ENCODE results near the gene CHKA. TPM values are rescaled to one million over a fixed set of nuclear protein-coding genes. Genes with fewer than 3 reads are reported as not detected.

The CHKA gene
- total and polyA plus RNA-seq, 2 donors (not counting 3 experiments of a cell fraction or from before 2014, with no cell fraction given): 21.4 to 25.1 TPM

- ChIA-PET POLR2A (no interaction called here), CTCF (no interaction called here)
- Histone ChIP-seq H3K4me2 (ENCODE audit: insufficient read depth, low read length) (peak overlapping the region; percentile 56), H3K27ac (ENCODE audit: insufficient read depth, low read depth, low read length) (no peak overlapping the region), H3K4me1 (ENCODE audit: control insufficient read depth, extremely low read depth, insufficient read depth, low read length) (peaks cover 14% of the 10 kb centered on the region), H3K9ac (replicated peaks; ENCODE audit: extremely low read depth, insufficient read depth, low read length) (no peak overlapping the region), H3K27me3 (ENCODE audit: control insufficient read depth in 2 of 2, insufficient read depth in 2 of 2, low read length in 2 of 2) (no peaks in the 10 kb centered on the region), H3K9me3 (replicated peaks; ENCODE audit: control insufficient read depth, insufficient read depth, low read length) (no peaks in the 10 kb centered on the region), H3K9me1 (replicated peaks; ENCODE audit: control insufficient read depth, extremely low read depth, insufficient read depth, low read length) (no peaks in the 10 kb centered on the region), H3K4me3 (replicated peaks in 1 of 3; ENCODE audit: insufficient read depth in 1 of 3, low read depth in 1 of 3, low read length in 3 of 3) (no peak overlapping the region), H4K20me1 (replicated peaks; ENCODE audit: control insufficient read depth, extremely low read depth, insufficient read depth, low read length) (no peaks in the 10 kb centered on the region), H3K36me3 (ENCODE audit: control insufficient read depth in 2 of 2, extremely low read depth in 1 of 2, insufficient read depth in 2 of 2, low read length in 2 of 2) (peaks cover 0 to 19% of the 10 kb centered on the region in 2 experiments), H3K79me2 (ENCODE audit: control insufficient read depth, insufficient read depth, low read length) (peaks cover 18% of the 10 kb centered on the region), H2AFZ (ENCODE audit: low read depth, low read length) (no peak overlapping the region)
- dilution Hi-C loops (cut with MboI; ENCODE audit: extremely low pct_ligation_motif_present, low sequenced_read_pairs) (no loop called here), intact Hi-C loops (cut with micrococcal nuclease) (no loop called here)
- BruUV-seq (replicated peaks): no TSS peak
- FAIRE-seq (peak; percentile 21), DNase-seq (ENCODE audit: low read depth, low spot score) (no peak)
- TF ChIP-seq MAX (IDR thresholded peaks at IDR 0.05; ENCODE audit: insufficient read depth, insufficient read length): no peak
- TF ChIP-seq EZH2 (IDR thresholded peaks at IDR 0.05; ENCODE audit: borderline replicate concordance, low read depth, low read length, severe bottlenecking): no peak
- TF ChIP-seq JUN (IDR thresholded peaks at IDR 0.05; ENCODE audit: borderline replicate concordance, insufficient read depth, insufficient read length, low read depth): no peak
- no peak for TF ChIP-seq POLR2AphosphoS5 (IDR thresholded peaks at IDR 0.05; ENCODE audit: insufficient read depth, low read depth, low read length)
- TF ChIP-seq FOS (IDR thresholded peaks at IDR 0.05; ENCODE audit: borderline replicate concordance, insufficient read depth, low read length): no peak
- TF ChIP-seq CTCF (IDR thresholded peaks at IDR 0.05; ENCODE audit: extremely low read depth in 1 of 2, insufficient read depth in 1 of 2, low read depth in 1 of 2, low read length in 2 of 2): no peak
- no peak for TF ChIP-seq MYC (IDR thresholded peaks at IDR 0.05; ENCODE audit: low read depth, low read length)
- no peak for TF ChIP-seq GATA2 (IDR thresholded peaks at IDR 0.05; ENCODE audit: insufficient read depth, insufficient read length, low read depth, low read length)
- TF ChIP-seq POLR2A (IDR thresholded peaks at IDR 0.05; ENCODE audit: low read depth, low read length): no peak
Measured at GRCh38 chr11:68032003-68032402, 89.2 kb downstream of the CHKA start.

Measured in endothelial cell of umbilical vein (primary cell).